ENCODE data around the gene BABAM1.

Gene BABAM1

DNA sequence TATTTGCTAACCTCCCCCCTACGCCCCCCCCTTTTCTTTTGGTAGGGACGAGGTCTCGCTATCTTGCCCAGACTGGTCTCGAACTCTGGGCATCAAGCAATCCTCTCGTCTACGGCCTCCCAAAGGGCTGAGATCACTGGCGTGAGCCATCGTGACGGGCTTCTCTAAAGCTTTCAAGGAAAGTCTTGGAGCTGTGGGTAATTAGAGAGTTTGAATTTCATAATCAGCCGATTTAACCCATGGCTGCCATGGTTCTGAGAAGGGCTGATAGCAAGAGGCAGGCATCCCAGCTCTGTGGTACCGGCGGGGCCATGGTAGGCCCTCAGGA lies 36.7 kb downstream of the BABAM1 start:
- peak overlapping the region; percentile 98 for H3K27ac ChIP-seq
- DNase-seq (ENCODE audit: low spot score), result no peak
- ChIA-PET POLR2A (ENCODE audit: low non-redundant PET) (interaction anchor here (0.6 to 0.7 kb wide), 2 partner anchors 82 to 631 kb away, joined by 3 read pairs; no protein-coding TSS in a partner anchor), CTCF (interaction anchor here (0.6 to 1.3 kb wide), 4 partner anchors 11 to 856 kb away, joined by 3 to 5 read pairs (median 4); partner anchors contain the start of gene TMEM38A)
- TF ChIP-seq, protein P1, sequence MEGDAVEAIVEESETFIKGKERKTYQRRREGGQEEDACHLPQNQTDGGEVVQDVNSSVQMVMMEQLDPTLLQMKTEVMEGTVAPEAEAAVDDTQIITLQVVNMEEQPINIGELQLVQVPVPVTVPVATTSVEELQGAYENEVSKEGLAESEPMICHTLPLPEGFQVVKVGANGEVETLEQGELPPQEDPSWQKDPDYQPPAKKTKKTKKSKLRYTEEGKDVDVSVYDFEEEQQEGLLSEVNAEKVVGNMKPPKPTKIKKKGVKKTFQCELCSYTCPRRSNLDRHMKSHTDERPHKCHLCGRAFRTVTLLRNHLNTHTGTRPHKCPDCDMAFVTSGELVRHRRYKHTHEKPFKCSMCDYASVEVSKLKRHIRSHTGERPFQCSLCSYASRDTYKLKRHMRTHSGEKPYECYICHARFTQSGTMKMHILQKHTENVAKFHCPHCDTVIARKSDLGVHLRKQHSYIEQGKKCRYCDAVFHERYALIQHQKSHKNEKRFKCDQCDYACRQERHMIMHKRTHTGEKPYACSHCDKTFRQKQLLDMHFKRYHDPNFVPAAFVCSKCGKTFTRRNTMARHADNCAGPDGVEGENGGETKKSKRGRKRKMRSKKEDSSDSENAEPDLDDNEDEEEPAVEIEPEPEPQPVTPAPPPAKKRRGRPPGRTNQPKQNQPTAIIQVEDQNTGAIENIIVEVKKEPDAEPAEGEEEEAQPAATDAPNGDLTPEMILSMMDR (conservative IDR thresholded peaks at IDR 0.05; ENCODE audit: low read depth), result no peak

DNA sequence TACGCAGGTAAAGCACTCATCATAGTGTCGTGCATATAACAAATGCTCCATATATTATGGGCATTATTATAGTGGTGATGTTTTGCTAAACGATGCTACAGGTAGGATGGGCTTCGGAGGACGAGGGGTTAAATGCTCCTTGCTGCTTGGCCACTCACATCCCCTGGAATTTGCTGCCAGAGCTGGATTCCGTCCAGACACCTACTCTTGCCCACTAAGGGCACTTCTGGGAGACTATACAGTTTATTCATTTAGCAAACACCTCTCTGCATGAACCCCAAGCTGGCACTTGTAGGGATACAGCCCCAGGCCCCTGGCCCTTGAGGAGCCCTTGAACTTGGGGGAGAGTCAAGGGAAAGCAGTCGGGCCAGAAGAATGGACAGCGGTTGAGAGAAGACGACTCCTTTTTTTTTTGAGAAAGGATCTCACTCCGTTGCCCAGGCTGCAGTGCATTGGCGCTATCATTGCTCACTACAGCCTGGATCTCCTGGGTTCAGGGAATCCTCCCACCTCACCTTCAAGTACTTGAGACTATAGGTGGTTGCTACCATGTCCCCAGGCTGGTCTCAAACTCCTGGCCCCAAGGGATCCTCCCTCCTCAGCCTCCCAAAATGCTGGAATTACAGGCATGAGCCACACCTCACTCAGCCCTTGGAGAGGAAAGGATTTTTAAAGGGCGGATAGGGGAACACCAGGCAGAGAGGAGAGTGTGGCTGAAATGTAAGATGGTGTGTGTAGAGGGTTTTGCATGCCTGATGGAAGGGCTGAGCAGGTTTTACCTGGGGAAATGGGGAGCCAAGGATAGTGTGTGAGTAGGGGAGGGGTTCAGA lies 37.4 kb downstream of the BABAM1 start:
- ChIA-PET CTCF (interaction anchor here (0.6 to 1.7 kb wide), 8 partner anchors 12 to 855 kb away, joined by 3 to 9 read pairs (median 4); partner anchors contain the start of gene ANO8), POLR2A (ENCODE audit: low non-redundant PET) (interaction anchor here (0.5 to 0.7 kb wide), 2 partner anchors 81 to 119 kb away, joined by 3 to 4 read pairs; no protein-coding TSS in a partner anchor)
- TF ChIP-seq, protein P1 (conservative IDR thresholded peaks at IDR 0.05; ENCODE audit: low read depth), result no peak
- H3K27ac ChIP-seq, result peak overlapping the region; percentile 98
- DNase-seq (ENCODE audit: low spot score), result no peak

DNA sequence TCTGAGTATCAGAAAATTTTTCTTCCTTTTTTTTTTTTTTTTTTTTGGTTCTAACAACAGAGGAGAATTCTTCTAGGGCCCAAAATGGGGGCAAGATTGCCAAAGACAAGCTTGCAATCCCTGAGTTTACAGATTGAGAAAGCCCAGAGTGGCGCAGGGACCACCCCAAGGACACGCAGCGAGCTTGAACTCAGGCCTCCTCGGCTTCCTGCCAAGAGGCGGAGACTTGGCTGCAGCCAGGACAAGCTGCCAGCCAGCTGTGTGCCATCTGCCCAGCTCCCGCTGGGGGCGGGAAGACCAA lies 37.9 kb downstream of the BABAM1 start:
- POLR2A ChIA-PET (ENCODE audit: low non-redundant PET), result interaction anchor here (0.5 kb wide), 1 partner anchor 118 kb away, joined by 4 read pairs; no protein-coding TSS in a partner anchor
- DNase-seq (ENCODE audit: low spot score), result no peak
- CTCF ChIA-PET, result interaction anchor here (0.6 to 1.7 kb wide), 6 partner anchors 12 to 107 kb away, joined by 3 to 9 read pairs (median 3); partner anchors contain the start of gene ANO8
- TF ChIP-seq, protein P1 (conservative IDR thresholded peaks at IDR 0.05; ENCODE audit: low read depth), result no peak
- peak overlapping the region; percentile 98 for H3K27ac ChIP-seq

DNA sequence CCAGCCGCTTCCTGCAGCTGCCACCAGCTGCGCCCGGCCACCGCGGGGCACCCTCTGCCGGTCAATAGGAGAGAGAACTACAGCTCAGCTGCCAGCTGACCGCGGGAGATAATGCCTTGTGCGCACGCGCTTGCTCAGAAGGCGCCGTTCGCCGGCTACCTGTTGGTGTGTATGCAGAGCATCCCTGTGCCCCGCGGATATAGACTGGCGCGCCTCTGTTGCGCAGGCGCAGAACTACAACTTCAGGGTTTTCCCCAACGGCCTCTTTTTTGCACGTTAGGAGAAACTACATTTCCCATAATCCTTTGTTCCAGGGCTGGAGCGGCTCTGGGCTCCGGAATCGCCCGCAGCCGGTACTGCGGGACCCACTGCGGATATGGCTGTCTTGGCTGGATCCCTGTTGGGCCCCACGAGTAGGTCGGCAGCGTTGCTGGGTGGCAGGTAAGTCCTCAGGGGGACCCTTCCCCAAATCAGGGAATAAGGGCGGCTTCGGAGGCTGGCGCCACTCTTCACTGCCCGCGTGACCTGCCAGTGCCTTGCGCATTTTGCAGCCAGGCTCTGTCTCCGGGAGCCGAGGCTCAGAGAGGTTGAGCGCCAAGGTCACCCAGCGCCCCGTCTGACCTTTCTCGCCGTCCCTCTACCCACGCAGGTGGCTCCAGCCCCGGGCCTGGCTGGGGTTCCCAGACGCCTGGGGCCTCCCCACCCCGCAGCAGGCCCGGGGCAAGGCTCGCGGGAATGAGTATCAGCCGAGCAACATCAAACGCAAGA lies 38.5 kb downstream of the BABAM1 start, which contains the start of gene MRPL34:
TSS of gene MRPL34 (plus strand) at position 356 of the 768 bp plus-strand sequence. CDS start at position 377, 21 bp downstream.
- ChIA-PET POLR2A (ENCODE audit: low non-redundant PET) (interaction anchor here (0.5 kb wide), 1 partner anchor 118 kb away, joined by 4 read pairs; no protein-coding TSS in a partner anchor), CTCF (interaction anchor here (0.7 to 1.7 kb wide), 5 partner anchors 12 to 81 kb away, joined by 3 to 9 read pairs (median 3); partner anchors contain the start of gene ANO8)
- H3K27ac ChIP-seq, result peak within 1 kb of the TSS; percentile 98
- DNase-seq (ENCODE audit: low spot score), result peak; percentile 96
- TF ChIP-seq, protein P1 (conservative IDR thresholded peaks at IDR 0.05; ENCODE audit: low read depth), result peak; percentile 97

DNA sequence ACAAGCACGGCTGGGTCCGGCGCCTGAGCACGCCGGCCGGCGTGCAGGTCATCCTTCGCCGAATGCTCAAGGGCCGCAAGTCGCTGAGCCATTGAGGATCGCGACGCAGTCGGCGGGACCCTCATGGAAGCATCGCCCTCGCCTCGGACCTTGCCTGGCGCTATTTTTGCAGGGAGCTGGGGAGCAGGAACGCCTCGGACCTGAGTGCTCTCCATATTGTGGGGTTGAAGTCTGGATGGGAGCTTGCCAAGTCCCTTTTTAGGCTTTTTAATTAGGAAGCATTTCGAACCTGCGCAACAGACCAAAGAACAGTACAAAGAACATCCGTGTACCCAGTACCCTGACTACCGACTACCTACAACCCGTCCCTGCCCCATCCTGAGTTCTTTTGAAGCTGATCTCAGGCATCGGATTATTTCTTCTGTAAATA lies 39.1 kb downstream of the BABAM1 start:
- ChIA-PET CTCF (interaction anchor here (0.6 to 1.7 kb wide), 3 partner anchors 14 to 138 kb away, joined by 3 to 9 read pairs (median 3); no protein-coding TSS in a partner anchor), POLR2A (ENCODE audit: low non-redundant PET) (no interaction called here)
- TF ChIP-seq, protein P1 (conservative IDR thresholded peaks at IDR 0.05; ENCODE audit: low read depth), result no peak
- no peak for DNase-seq (ENCODE audit: low spot score)
- peak overlapping the region; percentile 98 for H3K27ac ChIP-seq

DNA sequence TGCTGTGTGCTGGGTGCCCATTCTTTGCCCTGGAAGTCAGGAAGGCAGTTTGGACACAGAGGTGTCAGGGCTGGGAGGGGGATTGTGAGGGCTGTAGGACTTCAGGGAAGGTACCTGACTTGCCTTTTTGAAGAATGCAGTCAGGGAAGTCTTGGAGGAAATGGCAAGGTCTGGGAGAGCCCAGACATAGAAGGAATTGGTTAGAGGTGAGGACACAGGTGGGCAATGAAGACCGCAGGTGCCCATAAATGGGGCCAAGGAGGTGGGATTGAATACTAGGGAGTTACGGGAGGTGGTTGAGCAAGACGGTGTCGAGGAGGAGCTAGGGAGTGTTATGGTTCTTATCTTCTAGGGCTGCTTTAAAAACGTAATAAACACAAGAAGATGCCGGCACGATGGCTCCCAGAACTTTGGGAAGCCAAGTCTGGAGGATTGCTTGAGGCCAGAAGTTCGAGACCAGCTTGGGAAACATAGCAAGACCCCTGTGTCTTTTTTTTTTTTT lies 40.7 kb downstream of the BABAM1 start:
- POLR2A ChIA-PET (ENCODE audit: low non-redundant PET), result interaction anchor here (0.6 kb wide), 2 partner anchors 37 to 64 kb away, joined by 3 to 4 read pairs; no protein-coding TSS in a partner anchor
- H3K27ac ChIP-seq, result peak overlapping the region; percentile 98

More for the DNA sequence above, 40.7 kb downstream of the BABAM1 start:
- CTCF ChIA-PET, result no interaction called here
- TF ChIP-seq, protein P1 (conservative IDR thresholded peaks at IDR 0.05; ENCODE audit: low read depth), result no peak
- no peak for DNase-seq (ENCODE audit: low spot score)

Data from RWPE1 (cell line).